Activated effector memory CD4-positive, alpha-beta T cell treated with anti-CD3 and anti-CD28 coated beads, Interleukin-2, amount 50 U/mL, for 16 hours (primary cell): ENCODE results near the gene RAI1.
"Not testable (repeated sequence)": the region's sequence is repeated elsewhere in the genome, so short reads cannot be mapped to it uniquely, and the experiment has no call there.

Experiments
- DNase-seq: peaks from one replicate; pipeline ENCODE4 v3.0.0-alpha.2; 2020

Gene RAI1

DNA sequence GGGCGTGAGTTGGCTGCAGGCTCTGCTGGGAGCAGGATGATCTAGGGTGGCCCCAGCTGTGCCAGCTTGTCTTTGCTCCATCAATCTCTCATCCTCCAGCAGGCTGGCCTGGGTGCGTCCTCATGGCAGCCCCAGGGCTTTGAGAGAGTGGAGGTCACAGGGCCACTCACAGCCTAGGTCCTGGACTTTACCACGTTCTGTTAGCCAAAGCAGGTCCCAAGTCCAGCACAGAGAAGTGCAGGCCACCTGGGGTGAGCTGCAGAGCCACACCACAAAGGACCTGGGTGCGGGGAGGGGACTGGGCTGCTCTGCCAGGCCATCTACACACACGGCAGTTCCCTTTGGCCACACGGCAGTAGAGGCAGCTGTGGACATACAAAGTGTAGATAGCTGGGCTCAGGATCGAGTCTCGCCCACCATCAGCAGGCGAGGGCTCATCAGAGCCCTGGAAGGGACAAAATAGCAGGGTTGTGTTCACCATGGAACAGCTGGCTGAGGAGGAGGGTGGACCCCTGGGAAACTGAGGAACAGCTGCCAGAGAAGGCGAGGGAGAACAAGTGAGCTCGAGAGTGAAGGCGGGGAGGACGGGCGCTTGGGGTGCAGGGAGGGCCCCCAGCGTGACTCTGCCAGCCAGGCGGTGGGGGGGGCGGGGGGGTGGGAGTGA, 125.5 kb downstream of the RAI1 start:
- DNase-seq = no peak

DNA sequence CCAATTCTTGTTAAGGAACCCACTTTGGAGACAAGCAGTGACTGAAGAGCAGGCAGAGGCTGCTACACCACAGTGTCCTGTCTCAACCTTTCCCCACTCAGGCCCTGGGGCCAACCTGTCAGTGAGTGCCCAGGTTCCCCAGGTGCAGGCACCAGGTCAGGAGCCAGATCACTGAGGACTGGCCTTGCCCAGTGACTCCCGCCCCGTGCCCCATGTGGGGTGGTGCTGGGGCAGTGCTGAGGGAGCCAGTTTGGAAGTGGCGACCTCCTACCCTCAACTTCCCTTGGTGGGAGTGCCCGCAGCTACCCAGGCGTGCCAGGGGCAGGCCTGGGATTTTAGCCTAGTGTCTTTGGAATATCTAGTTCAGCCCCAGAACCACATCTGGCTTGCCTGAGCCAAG, 126.2 kb downstream of the RAI1 start:
- DNase-seq = no peak

DNA sequence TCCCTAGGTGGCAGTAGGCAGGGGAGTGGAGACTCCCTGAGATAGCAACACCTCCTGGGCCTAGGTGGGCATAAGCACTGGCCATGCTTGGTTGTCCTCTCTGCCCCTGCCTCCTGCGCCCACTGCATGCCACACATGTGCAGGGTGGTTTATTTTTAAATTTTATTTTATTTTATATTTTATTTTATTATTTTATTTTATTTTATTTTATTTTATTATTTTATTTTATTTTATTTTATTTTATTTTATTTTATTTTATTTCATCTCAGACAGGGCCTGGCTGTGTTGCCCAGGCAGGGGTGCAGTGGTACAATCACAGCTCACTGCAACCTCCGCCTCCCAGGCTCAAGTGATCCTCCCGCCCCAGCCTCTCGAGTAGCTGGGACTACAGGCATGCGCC, 126.9 kb downstream of the RAI1 start:
- DNase-seq = not testable (repeated sequence)

DNA sequence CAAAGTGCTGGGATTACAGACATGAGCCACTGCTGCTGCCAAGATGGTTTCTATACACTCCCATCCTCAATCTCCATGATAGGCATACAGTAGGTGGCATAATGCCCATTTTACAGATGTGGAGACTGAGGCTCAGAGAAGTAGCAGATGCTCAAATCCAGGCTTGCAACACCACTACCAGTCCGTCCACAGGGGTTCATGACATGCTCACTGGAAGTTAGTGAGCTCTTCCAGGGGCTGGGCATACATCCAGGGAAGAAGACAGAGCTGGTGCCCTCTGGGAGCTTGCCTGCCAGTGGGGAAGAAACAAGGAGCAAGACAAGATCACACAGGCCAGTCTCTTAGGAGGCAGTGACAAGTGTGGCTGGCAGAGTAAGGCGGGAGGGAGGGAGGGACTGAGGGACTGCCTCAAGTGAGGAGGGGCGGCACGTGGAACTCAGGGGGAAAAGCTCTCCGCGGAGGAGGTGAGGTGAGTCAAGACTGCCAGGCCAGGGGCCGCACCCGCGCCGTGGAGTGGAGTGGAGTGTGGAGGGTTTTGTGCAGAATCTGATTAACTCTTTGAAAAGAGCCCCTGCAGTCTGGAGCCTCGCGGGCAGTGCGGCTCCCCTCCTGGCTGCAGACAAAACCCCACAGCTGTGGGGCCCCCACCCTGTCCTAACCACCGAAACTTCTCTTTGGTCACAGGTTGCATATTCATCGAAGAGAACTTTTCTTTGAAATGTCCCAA, 127.6 kb downstream of the RAI1 start:
- DNase-seq = no peak

DNA sequence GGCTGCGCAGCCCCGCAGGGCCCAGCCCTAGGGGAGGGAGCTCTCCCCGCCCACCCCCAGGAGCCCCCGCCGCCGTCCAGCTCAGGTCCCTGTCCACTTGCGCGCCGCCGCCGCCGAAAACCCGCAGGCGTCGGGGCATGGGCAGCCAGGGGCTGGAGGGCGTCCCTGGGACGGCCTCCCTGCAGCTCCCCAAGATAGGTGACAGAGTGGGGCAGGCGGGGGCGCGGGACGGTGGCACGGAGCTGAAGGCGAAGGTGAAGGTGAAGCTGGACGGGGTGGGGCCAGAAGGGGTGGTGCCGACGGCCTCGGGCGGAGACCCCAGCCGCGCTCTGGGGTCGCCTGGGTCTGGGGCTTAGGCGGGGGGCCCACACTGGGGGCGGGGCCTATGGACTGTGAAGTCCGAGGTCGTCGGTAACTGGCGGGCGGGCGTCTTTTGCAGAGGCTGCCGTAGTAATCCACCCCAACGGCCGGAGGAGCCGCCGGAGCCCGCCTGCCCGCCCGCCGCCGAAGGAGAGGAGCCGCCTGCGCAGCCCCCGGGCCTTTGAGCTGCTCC, 128.3 kb downstream of the RAI1 start:
- no peak for DNase-seq

DNA sequence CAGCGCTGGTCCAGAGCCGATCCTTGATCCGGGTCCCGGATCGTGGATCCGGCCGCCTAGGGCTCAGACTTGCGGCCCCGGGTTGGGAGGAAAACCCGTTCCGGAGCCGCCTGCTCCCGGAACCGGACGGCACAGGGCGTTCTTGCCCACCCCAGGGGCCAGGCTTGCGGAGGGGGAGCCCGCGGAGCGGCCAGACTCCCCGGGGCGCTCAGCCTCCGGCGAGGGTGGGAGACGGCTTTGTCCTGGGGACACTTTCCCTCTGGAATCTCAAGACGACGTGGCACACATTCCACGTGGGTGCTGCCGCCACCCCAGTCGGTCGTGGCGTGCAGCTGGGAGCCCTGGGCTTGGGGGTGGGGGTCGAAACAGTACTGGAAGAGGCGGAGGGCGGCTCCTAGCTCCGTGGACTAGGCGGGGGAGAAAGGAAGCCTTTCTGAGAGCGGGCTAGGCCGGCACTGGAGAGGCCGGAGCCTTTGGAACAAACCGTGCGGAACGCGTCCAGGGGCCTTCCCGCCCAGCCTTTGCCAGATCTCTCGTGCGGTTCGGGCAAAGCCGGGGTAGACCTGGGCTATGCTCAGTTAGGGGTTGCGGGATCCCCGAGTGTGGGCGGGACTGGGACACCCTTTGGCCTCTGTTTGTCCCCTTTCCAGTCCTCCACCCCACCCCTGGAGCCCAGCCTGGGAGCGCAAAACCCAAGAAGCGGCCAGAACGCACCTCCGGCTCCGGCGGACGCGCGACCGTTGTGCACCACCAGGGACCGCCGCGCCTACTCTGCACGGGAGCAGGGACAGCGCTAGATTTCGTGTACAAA, 129.0 kb downstream of the RAI1 start:
- DNase-seq = no peak

DNA sequence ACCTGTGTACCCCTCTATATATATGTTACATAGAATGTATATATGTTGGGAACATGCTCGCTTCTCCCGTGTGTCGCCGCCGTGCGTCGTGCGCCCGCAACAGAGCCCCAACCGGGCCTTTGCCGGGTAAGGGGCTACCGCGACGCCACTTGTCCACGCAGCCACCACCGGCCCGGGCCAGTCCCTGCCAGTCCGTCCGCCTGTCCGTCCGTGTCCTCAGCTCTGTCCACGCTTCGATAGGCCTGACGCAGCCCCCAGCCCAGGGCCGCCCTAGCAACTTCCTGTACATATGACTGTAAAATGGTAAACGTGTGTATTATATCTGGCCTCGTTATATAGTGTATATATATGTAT, 129.6 kb downstream of the RAI1 start:
- DNase-seq = no peak

DNA sequence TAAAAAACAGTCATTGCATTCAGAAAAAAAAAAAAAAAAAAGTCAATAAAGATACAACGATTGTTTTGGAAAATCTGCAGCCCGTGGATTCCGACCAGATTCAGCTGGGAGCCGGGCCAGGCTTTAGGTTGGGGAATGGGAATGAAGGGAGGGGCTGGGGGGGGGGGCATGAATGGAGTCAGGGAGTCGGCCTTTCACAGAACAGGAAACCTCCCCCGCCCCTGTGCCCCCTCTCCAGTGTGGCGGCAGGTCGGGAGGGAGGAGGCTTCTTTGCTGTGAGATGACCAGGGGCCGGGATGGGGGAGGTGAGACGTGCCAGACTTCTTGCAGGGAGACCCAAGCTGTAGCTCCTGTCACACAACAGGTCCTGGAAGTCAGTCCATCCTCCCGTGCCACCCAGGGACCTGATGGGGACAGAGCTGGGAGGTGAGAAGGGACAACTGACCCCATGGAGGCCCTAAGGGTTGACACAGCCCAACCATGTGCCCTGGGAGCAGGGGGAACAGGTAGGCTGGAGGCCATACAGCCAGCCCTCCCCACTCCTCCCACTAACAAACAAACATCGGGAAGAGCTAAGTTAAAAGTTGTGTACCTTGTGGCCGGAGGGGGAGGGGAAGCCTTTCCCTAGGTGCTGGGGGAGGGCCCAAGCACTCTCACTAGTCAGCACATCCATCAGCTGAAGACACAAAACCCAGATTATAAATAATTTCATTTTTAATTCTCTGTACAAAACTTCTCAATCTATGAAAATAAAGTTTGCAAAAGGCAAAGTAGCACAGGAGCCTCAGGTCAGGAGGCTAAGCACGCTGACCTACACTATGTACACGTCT, 130.3 kb downstream of the RAI1 start:
- DNase-seq = no peak

DNA sequence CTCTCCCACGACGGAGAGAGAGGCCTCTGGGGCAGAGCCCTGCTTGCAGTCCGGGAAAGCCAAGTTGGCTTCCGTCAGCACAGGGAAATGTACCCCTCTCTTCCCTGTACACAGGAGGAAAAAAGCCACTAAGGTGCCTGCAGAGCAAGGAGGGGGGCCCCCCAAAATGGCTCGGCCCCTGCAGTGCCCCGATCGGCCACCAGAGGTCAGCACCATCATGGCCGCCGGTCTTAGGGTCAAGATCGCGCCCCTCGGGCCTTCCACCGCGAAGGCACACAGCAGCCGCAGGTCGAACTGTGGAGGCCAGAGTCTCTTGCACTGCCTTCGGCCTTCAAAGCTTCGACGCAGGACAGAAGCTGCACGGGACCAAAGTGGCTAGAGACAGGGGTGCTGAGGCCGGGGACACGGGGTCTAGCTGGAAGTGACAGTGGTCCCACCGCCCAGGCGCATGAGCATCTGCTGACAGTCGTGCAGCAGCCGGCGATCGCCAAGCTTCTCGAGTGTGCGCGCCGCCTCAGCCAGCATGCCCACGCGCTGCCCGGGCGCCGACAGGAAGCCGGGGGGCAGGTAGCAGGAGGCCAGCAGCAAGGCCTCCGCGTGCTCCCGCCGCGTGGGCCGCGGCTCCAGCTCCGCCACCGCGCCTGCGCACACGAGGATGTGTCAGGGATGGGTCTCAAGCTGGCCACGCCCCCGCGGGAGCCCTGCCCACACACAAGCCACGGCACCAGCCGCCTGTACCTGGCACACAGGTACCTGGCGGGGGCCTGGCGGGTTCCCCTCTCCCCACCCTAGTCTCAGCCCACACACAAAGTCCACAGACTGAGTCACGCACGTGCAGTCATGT, 131.2 kb downstream of the RAI1 start:
- peak; percentile 90 for DNase-seq

DNA sequence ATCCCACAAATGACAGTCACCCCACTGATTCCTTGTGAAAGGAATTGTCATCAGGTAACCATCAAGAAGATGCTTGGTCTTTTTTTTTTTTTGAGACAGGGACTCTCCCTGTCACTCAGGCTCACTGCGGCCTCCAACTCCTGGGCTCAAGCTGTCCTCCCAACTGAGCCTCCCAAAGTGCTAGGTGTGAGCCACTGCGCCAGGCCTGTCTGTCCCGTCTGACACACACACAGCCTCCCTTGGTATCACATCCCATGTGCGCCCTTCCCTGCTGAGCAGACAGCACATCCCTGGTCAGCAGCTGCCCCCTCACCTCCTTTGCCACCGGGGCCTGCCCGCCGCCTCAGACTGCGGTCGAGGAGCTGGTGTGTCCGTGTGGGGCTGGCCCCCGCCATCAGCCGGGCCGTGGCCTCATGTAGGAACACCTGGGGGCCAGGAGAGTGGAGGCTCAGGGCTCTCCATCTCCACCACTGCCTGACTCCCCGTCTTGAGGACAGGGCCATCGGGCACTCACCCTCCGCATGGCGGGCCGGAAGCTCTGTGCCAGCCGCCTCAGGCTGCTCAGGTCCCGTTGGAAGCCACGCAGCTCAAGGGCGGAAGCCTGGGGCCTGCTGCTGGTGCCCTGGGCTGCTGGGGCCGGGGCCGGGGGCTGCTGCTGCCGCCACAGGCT, 131.9 kb downstream of the RAI1 start:
- DNase-seq = no peak

DNA sequence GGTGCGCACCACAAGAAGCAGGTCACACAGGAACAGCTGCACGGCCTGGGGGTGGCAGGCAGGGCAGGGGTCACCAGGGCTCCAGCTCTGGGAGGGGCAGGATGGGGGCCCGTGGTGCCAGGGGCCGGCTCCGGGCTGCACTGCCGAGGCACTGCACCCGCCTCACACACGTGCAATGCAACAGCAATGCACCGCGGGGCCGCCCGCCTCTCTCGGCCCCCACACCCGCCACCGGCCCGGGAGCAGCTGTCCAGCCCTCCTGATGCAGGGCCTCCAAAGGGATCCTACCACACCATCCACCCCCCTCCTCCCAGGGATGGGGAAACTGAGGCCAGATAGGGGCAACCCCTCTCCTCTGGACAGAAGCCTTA, 132.5 kb downstream of the RAI1 start:
- no peak for DNase-seq

DNA sequence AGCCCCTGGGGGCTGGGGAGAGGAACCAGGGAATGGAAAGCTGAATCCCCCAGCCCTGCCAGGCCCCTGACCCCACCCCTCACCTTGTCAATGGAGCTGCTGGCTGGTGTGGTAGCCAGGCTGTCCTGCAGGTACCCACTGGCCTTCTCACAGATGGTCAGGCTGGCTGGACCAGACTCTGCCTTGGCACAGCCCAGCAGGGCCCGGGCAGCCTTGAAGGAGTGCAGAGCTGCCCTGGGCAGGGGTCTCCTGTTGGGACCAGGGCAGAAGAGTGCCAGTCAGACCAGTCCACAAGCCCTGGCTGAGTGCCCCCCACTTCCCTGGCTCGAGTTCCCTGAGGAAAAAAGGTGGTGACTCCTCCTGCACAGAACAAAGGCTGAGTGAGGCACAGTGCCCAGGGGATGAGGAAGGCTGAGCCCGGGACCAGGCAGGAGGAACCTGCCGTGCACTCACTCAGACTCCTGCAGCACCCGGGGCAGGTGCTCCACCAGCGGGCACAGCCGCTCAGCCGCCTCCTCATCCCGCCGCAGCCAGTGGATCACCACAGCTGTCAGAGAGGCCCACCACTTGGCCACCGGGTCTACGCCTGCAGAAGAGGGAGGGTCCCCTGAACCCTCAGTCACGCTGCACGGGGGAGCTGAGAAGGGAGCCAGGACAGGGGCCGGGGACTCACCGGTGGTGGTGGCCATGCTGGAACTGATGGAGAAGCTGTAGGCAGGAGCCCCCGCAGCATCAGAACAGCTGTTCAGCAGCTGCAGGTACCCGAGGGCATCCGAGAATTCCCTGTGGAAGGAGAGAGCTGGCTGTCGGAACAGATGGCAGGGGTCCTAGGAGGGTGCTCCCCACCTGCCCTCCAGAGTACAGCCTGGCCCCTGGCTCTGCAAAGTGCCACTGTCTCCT, 133.2 kb downstream of the RAI1 start:
- DNase-seq = no peak

DNA sequence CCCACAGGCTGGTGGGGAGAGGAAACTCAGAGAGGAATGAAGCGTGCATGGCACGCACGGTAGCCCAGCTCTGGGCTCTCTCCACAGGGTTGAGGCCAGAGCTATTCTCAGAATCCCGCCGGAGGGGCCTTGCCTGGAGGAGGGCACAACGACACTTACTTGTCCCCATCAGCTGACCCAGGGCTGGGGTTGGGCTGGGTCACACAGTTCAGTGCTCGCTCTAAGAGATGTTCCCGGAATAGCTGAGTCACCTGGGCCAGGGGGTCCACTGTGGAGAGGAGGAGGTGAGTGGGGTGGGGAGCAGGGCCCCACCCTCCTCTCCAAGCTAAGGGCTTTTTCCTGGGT, 133.8 kb downstream of the RAI1 start:
- DNase-seq = no peak

DNA sequence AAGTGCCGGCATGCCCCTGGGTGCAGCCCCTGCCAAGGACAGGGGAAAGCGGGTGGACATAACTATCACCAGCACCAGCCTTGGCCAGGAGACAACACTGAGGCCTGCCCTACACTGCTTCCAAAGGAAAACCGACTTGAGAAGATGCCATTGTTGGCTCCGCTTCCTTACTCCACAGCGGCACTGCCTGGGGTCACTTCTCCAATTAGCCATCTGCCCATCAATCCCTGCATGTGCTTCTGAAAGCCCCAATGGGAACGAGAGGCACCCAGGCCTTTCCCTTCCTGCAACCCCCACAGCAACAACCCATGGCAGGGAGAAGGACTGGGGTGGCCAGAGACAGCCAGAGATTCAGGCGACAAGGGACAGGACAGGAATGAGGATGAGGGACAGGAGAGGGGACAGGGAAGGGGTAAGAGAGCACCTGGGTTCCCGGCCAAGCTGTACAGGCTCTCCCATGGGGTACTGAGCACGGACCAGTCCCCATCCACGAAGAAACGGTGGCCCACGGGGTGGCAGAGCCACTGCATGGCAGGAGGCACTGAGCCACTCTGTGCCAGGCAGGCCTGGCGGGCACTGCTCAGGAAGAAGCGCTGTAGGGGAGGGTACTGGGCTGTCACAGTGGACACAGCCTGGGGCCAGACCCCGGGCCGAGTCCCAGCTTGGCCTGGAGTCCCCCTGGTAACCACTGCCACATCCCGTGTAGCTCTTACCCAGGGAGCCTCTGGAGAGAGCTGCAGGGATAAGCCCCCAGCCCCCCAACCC, 134.4 kb downstream of the RAI1 start:
- no peak for DNase-seq

DNA sequence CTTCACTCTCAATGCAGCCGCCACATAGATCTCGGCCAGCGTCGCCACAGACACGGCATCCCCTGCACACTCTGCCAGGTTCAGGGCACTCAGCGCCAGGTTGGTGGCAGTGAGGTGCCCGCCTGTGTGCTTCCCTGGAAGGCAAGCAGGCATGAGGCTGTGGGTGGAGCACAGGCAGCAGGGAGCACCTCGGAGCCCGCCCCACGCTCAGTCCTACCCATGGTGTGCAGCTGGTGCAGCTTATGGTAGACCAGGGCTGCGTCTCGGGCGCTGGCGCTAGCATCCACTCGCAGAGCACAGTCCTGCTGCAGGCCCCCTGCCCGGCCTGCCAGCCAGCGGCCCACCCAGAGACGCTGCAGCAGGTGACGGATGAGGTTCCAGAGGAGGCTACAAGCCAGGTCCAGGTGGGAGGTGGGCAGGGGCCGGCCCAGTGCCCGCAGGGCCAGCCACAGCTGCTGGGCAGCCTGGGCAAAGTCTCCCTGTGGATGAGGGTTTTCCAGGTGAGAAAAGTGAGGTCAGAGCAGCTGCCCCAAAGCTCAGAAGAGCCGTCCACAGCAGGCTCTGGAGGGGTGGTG, 135.1 kb downstream of the RAI1 start:
- no peak for DNase-seq

DNA sequence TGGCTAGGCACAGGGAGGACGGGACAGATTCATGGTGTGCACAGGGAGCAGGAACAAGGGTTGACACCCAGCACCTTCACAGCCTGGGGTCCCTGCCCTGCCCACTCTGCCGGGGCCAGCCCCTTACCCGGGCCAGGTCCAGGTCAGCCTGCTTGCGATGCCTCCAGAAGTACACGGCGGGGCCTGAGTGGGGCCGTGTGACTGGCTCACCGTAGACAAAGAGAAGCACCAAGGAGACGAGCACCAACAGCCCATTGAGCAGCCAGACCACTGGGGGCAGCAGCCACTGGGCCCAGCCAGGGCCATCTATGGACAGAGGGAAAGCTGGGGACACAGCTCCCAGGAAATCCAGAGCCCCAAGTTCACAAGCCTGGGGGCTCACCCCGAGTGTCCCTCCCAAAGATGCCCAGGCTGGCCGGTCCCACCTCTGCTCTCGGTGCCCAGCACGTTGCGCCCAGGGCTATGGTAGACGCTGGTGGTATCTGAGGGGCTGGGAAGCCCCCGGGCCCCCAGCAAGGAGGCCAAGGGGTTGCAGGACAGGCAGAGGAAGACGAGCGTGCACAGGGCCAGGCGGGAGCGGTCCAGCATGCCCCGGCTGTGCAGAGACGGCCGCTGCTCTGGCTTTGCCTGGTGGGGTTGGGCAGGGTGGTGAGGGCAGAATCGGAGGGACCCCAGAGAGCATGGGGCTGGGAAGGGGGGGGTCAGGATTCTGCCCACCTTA, 135.7 kb downstream of the RAI1 start:
- no peak for DNase-seq

DNA sequence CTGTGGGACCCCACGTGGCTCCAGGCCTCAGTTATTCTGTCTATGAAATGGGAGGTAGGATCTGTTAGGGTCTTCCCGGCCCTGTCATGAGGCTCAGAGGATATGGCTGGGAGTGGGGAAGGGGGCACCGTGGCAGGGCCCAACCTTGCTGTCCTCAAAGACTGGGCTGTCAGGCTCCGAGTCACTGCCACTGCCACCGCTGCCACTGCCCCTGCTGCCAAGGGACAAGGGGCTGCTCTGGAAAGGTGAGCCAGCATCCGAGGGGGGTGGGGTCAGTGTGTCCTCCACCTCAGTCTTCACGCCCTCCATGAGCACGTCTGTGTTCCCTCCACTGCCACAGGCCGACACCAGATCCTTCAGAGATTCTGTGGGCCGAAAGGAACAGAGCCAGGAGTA, 136.3 kb downstream of the RAI1 start:
- no peak for DNase-seq

DNA sequence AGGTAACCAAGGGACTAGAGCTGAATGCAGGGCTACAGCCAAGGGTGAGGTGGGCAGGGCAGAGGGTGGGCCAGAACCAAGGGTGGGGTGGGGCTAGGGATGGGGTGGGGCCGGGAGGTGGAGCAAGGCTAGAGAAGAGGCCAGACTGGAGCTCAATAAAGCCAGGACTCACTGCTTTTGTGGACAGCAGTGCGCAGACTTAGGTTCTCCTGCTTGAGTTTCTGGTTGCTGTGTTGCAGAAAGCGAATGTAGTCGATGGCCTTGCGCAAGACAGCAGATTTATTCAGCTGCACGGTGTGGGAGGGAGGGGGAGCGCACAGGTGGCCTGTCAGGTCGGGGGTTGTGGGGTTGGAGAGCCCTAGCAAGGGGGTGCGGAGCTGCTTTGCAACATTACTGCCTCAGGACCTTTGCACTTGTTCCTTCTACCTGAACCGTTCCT, 136.8 kb downstream of the RAI1 start:
- no peak for DNase-seq
